Posterior vena cava (tissue), 2 donors: ENCODE data around the gene NLRC5. TPM values are rescaled to one million over a fixed set of nuclear protein-coding genes. Genes with fewer than 3 reads are reported as not detected.
A peak's percentile ranks its signal among the peaks of the same experiment; 100 is the strongest.
"Not testable (repeated sequence)": the region's sequence is repeated elsewhere in the genome, so short reads cannot be mapped to it uniquely, and the experiment has no call there.

ENCODE experiments used
- DNase-seq: peaks from one replicate; pipeline ENCODE4 v3.0.0-alpha.2; 2020; ENCODE audit warnings: low spot score
- intact Hi-C, 2 donors: fragments of 100-400 bp; cut with DNase I; formaldehyde crosslinking; loops; one replicate each; pipeline versions ENCODE4 v1.14.1 to v1.14.2; 2022 to 2023
- total RNA-seq, 2 donors: library from RNA; stranded (reverse); fragmentation: NEBNext Ultra II Directional; extraction: Animal tissue kit (Norgen Biotek cat#: 25700); gene quantifications; one replicate each; pipeline ENCODE4 v1.2.1, GENCODE V29; 2021
- donor health status: DM: yes; HTN: yes; CAD: no.
- donor health status: DM: yes; HTN: yes; CAD: no.

Gene NLRC5
- total RNA-seq, 2 donors from 2014 or later, result 37.8 to 53.2 TPM

DNA sequence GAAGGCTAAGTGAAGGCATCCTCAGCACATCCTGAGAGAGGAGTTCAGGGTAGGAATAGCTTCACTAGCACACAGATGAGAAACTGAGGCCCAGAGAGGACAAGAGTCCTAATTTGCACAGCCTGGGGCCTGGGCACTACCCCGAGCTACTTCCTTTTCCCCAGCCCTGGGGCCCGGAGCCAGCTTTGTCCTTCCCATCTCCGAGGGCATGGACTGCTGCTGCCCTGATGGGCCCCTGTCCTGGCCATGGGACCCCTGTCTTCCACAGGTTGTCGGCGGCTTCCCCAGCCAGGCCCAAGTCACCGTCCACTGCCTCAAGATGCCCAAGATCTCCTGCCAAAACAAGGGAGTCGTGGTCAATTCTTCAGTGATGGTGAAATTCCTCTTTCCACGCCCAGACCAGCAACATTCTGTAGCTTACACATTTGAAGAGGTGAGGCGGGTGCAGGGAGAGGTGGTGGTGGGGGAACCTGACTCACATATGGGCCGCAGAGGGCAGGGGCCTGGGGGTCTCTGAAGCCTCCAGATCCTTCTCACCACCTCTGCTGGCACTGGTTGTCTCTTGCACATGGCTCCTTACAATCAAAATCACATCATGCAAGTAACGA lies 11.4 kb upstream of the NLRC5 start:
- DNase-seq, result no peak
- intact Hi-C loops, result no loop called here

DNA sequence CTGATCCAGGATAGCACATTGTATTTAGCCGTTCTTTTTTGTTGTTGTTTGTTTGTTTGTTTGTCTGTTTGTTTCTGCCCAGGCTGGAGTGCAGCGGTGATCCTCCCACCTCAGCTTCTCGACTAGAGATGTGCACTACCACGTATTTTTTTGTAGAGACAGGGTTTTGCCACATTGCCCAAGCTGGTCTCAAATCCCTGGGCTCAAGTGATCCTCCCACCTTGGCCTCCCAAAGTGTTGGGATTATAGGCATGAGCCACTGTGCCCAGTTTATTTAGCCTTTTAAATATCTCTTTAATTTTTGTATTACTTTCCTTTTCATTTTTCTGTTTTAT lies 9.2 kb upstream of the NLRC5 start:
- peak; percentile 13 for DNase-seq
- intact Hi-C loops, result no loop called here

GRCh38 chr16:56980792-56981724 lies 8.3 kb upstream of the NLRC5 start:
- DNase-seq, result peak; percentile 23
- intact Hi-C loops, result no loop called here

DNA sequence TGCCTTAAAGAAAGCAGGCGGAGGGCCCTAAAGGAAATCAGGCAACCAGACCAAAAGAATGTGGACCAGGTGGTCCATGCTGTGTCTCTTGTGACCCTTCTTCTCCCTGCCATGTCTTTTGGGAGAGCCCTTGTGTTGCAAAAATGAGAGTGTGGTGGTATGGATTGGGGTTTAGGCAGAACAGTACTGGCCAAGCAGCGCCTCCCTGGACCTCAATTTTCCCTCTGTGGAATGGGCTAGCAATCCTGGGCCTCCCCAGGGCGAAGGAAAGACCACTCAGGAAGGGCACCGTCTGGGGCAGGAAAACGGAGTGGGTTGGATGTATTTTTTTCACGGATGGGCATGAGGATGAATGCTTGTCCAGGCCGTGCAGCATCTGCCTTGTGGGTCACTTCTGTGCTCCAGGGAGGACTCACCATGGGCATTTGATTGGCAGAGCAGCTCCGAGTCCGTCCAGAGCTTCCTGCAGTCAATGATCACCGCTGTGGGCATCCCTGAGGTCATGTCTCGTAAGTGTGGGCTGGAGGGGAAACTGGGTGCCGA lies 7.6 kb upstream of the NLRC5 start:
- DNase-seq, result peak; percentile 63
- intact Hi-C loops, result no loop called here

DNA sequence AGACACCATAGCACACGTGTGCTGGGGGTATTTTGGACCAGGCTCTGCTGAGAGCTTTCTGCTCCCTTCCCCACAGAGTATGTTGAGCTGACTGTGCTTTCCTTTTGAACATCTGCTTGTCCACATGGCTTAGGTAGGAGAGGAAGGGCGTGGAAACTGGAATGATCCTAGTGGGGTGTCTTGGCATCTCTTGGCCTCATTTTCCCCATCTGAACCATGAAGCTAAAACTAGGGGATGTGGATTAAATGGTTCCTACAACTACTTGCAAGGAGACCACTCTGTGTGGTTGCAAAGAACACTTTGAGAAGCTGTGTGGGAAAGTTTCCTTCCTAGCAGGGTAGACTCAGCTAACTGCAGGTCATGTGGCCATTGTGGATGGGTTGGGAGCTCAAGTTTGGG lies 6.7 kb upstream of the NLRC5 start:
- intact Hi-C loops, result no loop called here
- no peak for DNase-seq

GRCh38 chr16:56983211-56983751 lies 6.1 kb upstream of the NLRC5 start:
- peak; percentile 61 for DNase-seq
- intact Hi-C loops, result no loop called here

GRCh38 chr16:56984639-56985038 lies 4.7 kb upstream of the NLRC5 start:
- intact Hi-C loops, result no loop called here
- DNase-seq, result peak; percentile 10

- intact Hi-C loops, result no loop called here
- peak; percentile 92 for DNase-seq
These were observed 3.9 kb upstream of the NLRC5 start for GRCh38 chr16:56985288-56985961.

GRCh38 chr16:56985962-56986360 lies 3.4 kb upstream of the NLRC5 start:
- intact Hi-C loops, result no loop called here
- peak; percentile 22 for DNase-seq

- DNase-seq, result peak; percentile 54
- intact Hi-C loops, result no loop called here
These were observed 3.0 kb upstream of the NLRC5 start for GRCh38 chr16:56986361-56986760.

GRCh38 chr16:56986908-56987307 lies 2.4 kb upstream of the NLRC5 start:
- DNase-seq, intact Hi-C loops: not testable (repeated sequence)

DNA sequence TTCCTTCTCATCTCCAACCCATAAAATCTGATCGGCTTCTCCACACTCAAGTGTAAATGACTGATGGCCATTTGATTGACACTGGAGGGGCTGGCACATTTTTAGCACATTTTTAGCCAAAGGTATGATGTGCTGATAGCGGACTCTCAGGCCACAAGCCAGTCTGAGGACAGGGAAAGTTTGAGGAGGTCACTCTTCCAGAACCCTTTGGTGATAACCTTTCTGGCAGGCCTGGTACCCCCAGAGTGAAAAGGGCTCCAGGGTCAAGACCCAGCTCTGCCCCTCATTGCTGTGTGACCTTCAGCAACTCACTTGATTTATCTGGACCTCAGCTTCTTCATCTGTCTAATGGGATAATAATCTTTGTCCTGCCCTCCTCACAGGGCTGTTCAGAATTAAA lies 1.7 kb upstream of the NLRC5 start:
- intact Hi-C loops, result no loop called here
- DNase-seq, result peak; percentile 52

DNA sequence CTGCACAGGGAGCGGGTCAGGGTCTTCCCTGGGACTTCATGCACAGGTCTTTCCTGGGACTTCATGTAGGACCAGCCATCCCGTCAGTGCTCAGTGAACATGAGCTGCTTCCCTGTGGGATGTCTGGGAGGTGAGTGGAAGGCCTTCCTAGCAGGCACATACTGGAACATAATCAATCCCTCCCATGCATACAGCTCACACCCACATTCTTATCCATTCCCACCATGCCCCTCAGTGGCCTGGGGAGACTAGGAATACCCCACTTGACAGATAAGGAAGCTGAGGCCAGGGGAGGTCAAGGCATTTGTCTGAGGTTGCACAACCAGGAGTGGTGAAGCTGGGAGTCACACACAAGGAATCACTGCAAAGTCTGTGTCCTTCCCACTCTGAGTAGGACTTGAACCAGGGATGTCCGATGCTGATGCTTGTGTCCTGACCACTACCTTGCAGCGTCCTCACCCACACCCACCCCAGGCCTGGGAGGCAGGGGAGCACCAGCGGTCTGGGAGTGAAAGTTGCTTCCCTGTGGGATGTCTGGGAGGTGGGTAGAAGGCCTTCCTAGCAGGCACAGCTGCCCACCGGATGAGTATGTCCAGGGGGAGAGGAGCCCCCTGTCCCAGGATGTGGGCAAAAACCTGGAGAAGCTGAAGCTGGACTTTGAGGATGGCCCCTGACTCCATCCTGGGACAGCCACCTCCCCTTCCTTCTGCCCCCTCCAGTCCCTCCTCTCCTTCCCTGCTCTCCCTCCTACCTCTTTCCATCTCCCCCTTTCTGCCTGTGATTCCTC lies 1.0 kb upstream of the NLRC5 start:
- peak; percentile 76 for DNase-seq
- intact Hi-C loops, result no loop called here

DNA sequence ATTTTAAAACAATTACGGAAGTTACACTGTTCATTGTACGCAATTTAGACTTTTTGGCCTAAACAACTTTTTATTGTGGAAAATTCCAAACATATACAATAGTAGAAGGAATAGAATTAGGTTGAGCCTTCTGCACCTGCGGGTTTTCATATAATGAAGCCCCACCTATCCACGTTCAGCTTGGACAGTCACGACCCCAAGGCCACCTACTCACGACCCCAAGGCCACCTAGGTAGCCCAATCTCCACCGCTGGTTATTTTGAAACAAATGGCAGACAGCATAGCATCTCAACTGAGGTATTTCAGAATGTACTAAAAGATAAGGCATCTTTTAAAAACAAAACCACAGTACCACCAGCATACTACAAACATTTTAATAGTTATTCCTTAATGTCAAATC lies 631 bp downstream of the NLRC5 start:
- DNase-seq, result no peak
- intact Hi-C loops, result no loop called here

GRCh38 chr16:56990407-56991286 lies 1.3 kb downstream of the NLRC5 start:
- DNase-seq, result peak; percentile 52
- intact Hi-C loops, result no loop called here

GRCh38 chr16:56992431-56992830 lies 3.1 kb downstream of the NLRC5 start:
- DNase-seq, result peak; percentile 11
- intact Hi-C loops, result not testable (repeated sequence)

DNA sequence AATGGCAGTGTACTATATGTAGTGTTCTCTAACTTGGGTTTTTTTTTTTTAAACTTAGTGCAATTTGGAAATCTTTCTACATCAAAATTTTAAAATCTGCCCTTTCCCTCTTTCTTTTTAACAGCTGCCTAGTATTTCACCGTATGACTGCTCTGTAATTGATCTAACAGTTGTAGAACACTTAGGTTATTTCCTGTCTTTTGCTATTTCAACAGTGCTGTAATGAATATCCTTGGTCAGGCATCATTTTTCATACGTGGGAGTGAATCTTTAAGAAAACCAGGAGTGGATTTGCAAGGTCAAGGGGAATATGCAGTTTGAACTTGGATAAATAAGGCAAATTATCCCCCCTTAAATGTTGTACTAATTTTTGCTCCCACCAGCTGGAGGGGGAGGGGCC lies 3.8 kb downstream of the NLRC5 start:
- intact Hi-C loops, result no loop called here
- DNase-seq, result no peak

DNA sequence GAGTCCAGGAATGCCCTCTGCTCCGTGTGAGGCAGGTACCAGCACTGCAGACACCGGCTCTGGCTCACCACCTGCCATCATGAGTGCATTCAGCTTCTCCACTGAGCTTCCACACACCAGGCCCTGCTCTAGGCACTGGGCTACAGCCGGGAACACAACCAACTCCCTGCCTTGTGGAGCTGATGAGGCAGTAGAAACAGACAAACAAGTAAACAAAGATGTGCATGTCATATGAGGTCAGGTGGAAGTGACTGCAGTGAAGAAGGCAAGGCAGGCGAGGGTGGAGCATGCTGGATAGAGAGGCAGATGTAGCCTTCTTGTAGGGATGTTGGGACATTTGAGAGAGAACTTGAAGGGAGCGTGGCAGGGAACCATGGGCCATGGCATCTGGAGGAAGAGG lies 5.0 kb downstream of the NLRC5 start:
- peak; percentile 40 for DNase-seq
- intact Hi-C loops, result no loop called here
